Mononuclear cell (primary cell): ENCODE measurements around the gene SHLD3. TPM values are rescaled to one million over a fixed set of nuclear protein-coding genes. Genes with fewer than 3 reads are reported as not detected.
"Not testable (repeated sequence)": the region's sequence is repeated elsewhere in the genome, so short reads cannot be mapped to it uniquely, and the experiment has no call there.

Experiments
- H3K27me3 ChIP-seq: 2 replicates; pipeline ENCODE4 v1.6.0; 2011; ENCODE audit warnings: low read length, control low read depth; ENCODE audit not compliant: insufficient read depth
- H3K4me1 ChIP-seq: 2 replicates; pipeline ENCODE4 v1.5.1; 2011; ENCODE audit warnings: mild to moderate bottlenecking, low read length, control low read depth; ENCODE audit not compliant: insufficient read depth
- H3K4me3 ChIP-seq: 2 replicates; pipeline ENCODE4 v1.5.1; 2011; ENCODE audit warnings: mild to moderate bottlenecking, low read length, moderate library complexity
- H3K9me3 ChIP-seq: 2 replicates; pipeline ENCODE4 v1.5.1; 2011; ENCODE audit warnings: low read depth, mild to moderate bottlenecking, control low read depth, low read length
- total RNA-seq: library from RNA; depleted of rRNA; stranded (reverse); fragments of >200 nt; gene quantifications from one replicate; pipeline ENCODE4 v1.2.3, GENCODE V29; 2012

Gene SHLD3
- 35.8 TPM for total RNA-seq

- Histone ChIP-seq H3K9me3 (no peaks in the 10 kb centered on the region), H3K4me3 (peak within 1 kb of the TSS; percentile 78), H3K4me1 (peaks cover 33% of the 10 kb centered on the region)
Measured at GRCh38 chr5:65624571-65625555, at the start of gene SHLD3, which contains the start of gene TRAPPC13. Gene SHLD3, plus strand, starts transcription at chr5:65625027. Its CDS starts 4,561 bp downstream, at chr5:65629588. Gene TRAPPC13, plus strand, starts transcription at chr5:65625027. Its CDS starts 34 bp downstream, at chr5:65625061.

GRCh38 chr5:65577141-65577540, 47.7 kb upstream of the SHLD3 start:
- H3K4me3 ChIP-seq, result no peak overlapping the region
- H3K4me1 ChIP-seq, result no peaks in the 10 kb centered on the region
- no peaks in the 10 kb centered on the region for H3K27me3 ChIP-seq
- H3K9me3 ChIP-seq, result no peaks in the 10 kb centered on the region

More at GRCh38 chr5:65624571-65625555, at the start of gene SHLD3, which contains the start of gene TRAPPC13:
- no peaks in the 10 kb centered on the region for H3K27me3 ChIP-seq

GRCh38 chr5:65588694-65589093, 36.1 kb upstream of the SHLD3 start:
- H3K4me3 ChIP-seq, result no peak overlapping the region
- no peaks in the 10 kb centered on the region for H3K4me1 ChIP-seq
- no peaks in the 10 kb centered on the region for H3K9me3 ChIP-seq
- H3K27me3 ChIP-seq, result no peaks in the 10 kb centered on the region

- not testable (repeated sequence) for H3K9me3 ChIP-seq, H3K27me3 ChIP-seq, H3K4me3 ChIP-seq, H3K4me1 ChIP-seq
Measured at GRCh38 chr5:65601761-65602160, 23.1 kb upstream of the SHLD3 start.

- no peaks in the 10 kb centered on the region for H3K4me1 ChIP-seq
- H3K9me3 ChIP-seq, result no peaks in the 10 kb centered on the region
- no peaks in the 10 kb centered on the region for H3K27me3 ChIP-seq
- H3K4me3 ChIP-seq, result no peak overlapping the region
Measured at GRCh38 chr5:65611524-65611923, 13.3 kb upstream of the SHLD3 start.

- no peaks in the 10 kb centered on the region for H3K4me1 ChIP-seq
- H3K9me3 ChIP-seq, result no peaks in the 10 kb centered on the region
- H3K4me3 ChIP-seq, result no peak overlapping the region
- no peaks in the 10 kb centered on the region for H3K27me3 ChIP-seq
Measured at GRCh38 chr5:65612298-65612907, 12.4 kb upstream of the SHLD3 start.

GRCh38 chr5:65620021-65620420, 4.8 kb upstream of the SHLD3 start:
- H3K27me3 ChIP-seq, result no peaks in the 10 kb centered on the region
- H3K4me3 ChIP-seq, result no peak overlapping the region
- H3K9me3 ChIP-seq, result no peaks in the 10 kb centered on the region
- H3K4me1 ChIP-seq, result peaks cover 27% of the 10 kb centered on the region

GRCh38 chr5:65621961-65622360, 2.9 kb upstream of the SHLD3 start:
- H3K27me3 ChIP-seq, H3K4me3 ChIP-seq, H3K9me3 ChIP-seq: not testable (repeated sequence)
- peaks cover 33% of the 10 kb centered on the region for H3K4me1 ChIP-seq

- Histone ChIP-seq H3K27me3 (no peaks in the 10 kb centered on the region), H3K4me3 (peak overlapping the region; percentile 78), H3K4me1 (peaks cover 33% of the 10 kb centered on the region), H3K9me3 (no peaks in the 10 kb centered on the region)
Measured at GRCh38 chr5:65623482-65623881, 1.3 kb upstream of the SHLD3 start.

GRCh38 chr5:65624025-65624570, 729 bp upstream of the SHLD3 start, which contains the start of gene TRIM23:
Gene TRIM23, minus strand, starts transcription at chr5:65624333. Its CDS starts 59 bp downstream, at chr5:65624274.
- Histone ChIP-seq H3K4me3 (peak within 1 kb of the TSS; percentile 78), H3K9me3 (no peaks in the 10 kb centered on the region), H3K27me3 (no peaks in the 10 kb centered on the region), H3K4me1 (peaks cover 33% of the 10 kb centered on the region)

- Histone ChIP-seq H3K27me3 (no peaks in the 10 kb centered on the region), H3K4me1 (peaks cover 31% of the 10 kb centered on the region), H3K9me3 (no peaks in the 10 kb centered on the region), H3K4me3 (no peak overlapping the region)
Measured at GRCh38 chr5:65625743-65626142, 916 bp downstream of the SHLD3 start.

- H3K4me3 ChIP-seq, result no peak overlapping the region
- no peaks in the 10 kb centered on the region for H3K27me3 ChIP-seq
Measured at GRCh38 chr5:65630981-65631380, 6.2 kb downstream of the SHLD3 start.

GRCh38 chr5:65640240-65640639, 15.4 kb downstream of the SHLD3 start:
- Histone ChIP-seq H3K4me1 (no peaks in the 10 kb centered on the region), H3K27me3 (no peaks in the 10 kb centered on the region), H3K9me3 (no peaks in the 10 kb centered on the region), H3K4me3 (no peak overlapping the region)

More at GRCh38 chr5:65630981-65631380, 6.2 kb downstream of the SHLD3 start:
- Histone ChIP-seq H3K4me1 (peaks cover 2% of the 10 kb centered on the region), H3K9me3 (no peaks in the 10 kb centered on the region)

GRCh38 chr5:65646938-65647337, 22.1 kb downstream of the SHLD3 start:
- Histone ChIP-seq H3K9me3 (no peaks in the 10 kb centered on the region), H3K4me3 (no peak overlapping the region), H3K4me1 (no peaks in the 10 kb centered on the region), H3K27me3 (no peaks in the 10 kb centered on the region)

GRCh38 chr5:65647941-65648340, 23.1 kb downstream of the SHLD3 start:
- no peaks in the 10 kb centered on the region for H3K4me1 ChIP-seq
- no peaks in the 10 kb centered on the region for H3K27me3 ChIP-seq
- no peaks in the 10 kb centered on the region for H3K9me3 ChIP-seq
- no peak overlapping the region for H3K4me3 ChIP-seq
